HepG2 (cell line): ENCODE data around the gene CGNL1.

ENCODE experiments used
- FOXK1 ChIP-seq: sonication (generic); formaldehyde crosslinking; IDR thresholded peaks from 2 replicates; pipeline ENCODE4 v1.4.0; 2020; ENCODE audit warnings: low read depth, missing genetic modification reagents, borderline replicate concordance
- POLR2A ChIP-seq, 2 experiments: IDR thresholded peaks; 2 replicates each; pipeline ENCODE4 v1.6.1; 2011; ENCODE audit warnings: low read depth in 2 of 2, low read length in 2 of 2, mild to moderate bottlenecking in 1 of 2, moderate library complexity in 1 of 2; ENCODE audit not compliant: insufficient read depth in 1 of 2
- RAD21 ChIP-seq: fragments of 450-650 bp; formaldehyde crosslinking; IDR thresholded peaks from 2 replicates; pipeline ENCODE4 v1.5.0; 2020; ENCODE audit warnings: mild to moderate bottlenecking
- SMAD3 ChIP-seq: sonication (generic); formaldehyde crosslinking; IDR thresholded peaks from 2 replicates; pipeline ENCODE4 v1.4.0; 2020; ENCODE audit warnings: missing genetic modification reagents
- TCF12 ChIP-seq, 2 experiments: fragments of 450-650 bp in 1 of 2; sonication (generic) in 1 of 2; formaldehyde crosslinking in 1 of 2; IDR thresholded peaks; 2 replicates each; pipeline versions ENCODE4 v1.6.1 to v1.8.0; 2017 to 2022; ENCODE audit warnings: antibody characterized with exemption in 1 of 2, mild to moderate bottlenecking in 1 of 2, missing genetic modification reagents in 1 of 2, moderate library complexity in 1 of 2
- YY1 ChIP-seq: IDR thresholded peaks from 2 replicates; pipeline ENCODE4 v1.6.1; 2011; ENCODE audit warnings: low read length, low read depth, moderate library complexity, mild to moderate bottlenecking; ENCODE audit not compliant: insufficient read depth, insufficient replicate concordance
- ZC3H4 ChIP-seq: sonication (generic); formaldehyde crosslinking; IDR thresholded peaks from 2 replicates; pipeline ENCODE4 v1.4.0; 2020; ENCODE audit warnings: missing genetic modification reagents, borderline replicate concordance
- ZNF724P ChIP-seq: sonication (generic); formaldehyde crosslinking; IDR thresholded peaks from 2 replicates; pipeline ENCODE4 v1.8.0; 2022; ENCODE audit warnings: missing genetic modification reagents, borderline replicate concordance
- TF ChIP-seq, protein P1 (sequence below): sonication (generic); formaldehyde crosslinking; IDR thresholded peaks from 2 replicates; pipeline ENCODE4 v1.5.0; 2020; ENCODE audit warnings: mild to moderate bottlenecking, missing genetic modification reagents, moderate library complexity
- TF ChIP-seq, protein P2 (sequence below): sonication (generic); formaldehyde crosslinking; IDR thresholded peaks from 2 replicates; pipeline ENCODE4 v1.8.1; 2023; ENCODE audit warnings: mild to moderate bottlenecking, missing genetic modification reagents
- TF ChIP-seq, protein P3 (sequence below): sonication (generic); formaldehyde crosslinking; IDR thresholded peaks from 2 replicates; pipeline ENCODE4 v1.8.0; 2022; ENCODE audit warnings: mild to moderate bottlenecking, missing genetic modification reagents; ENCODE audit not compliant: insufficient replicate concordance
- TF ChIP-seq, protein P4 (sequence below): conservative IDR thresholded peaks from 2 replicates; pipeline ENCODE4 v1.6.1; 2018; ENCODE audit warnings: missing genetic modification reagents
- TF ChIP-seq, protein P5 (sequence below): IDR thresholded peaks from 2 replicates; pipeline ENCODE4 v1.6.1; 2012; ENCODE audit warnings: low read depth, low read length, improper control_type of control experiment
- TF ChIP-seq, protein P6 (sequence below): IDR thresholded peaks from 2 replicates; pipeline ENCODE4 v1.6.1; 2012; ENCODE audit warnings: inconsistent platforms

DNA sequence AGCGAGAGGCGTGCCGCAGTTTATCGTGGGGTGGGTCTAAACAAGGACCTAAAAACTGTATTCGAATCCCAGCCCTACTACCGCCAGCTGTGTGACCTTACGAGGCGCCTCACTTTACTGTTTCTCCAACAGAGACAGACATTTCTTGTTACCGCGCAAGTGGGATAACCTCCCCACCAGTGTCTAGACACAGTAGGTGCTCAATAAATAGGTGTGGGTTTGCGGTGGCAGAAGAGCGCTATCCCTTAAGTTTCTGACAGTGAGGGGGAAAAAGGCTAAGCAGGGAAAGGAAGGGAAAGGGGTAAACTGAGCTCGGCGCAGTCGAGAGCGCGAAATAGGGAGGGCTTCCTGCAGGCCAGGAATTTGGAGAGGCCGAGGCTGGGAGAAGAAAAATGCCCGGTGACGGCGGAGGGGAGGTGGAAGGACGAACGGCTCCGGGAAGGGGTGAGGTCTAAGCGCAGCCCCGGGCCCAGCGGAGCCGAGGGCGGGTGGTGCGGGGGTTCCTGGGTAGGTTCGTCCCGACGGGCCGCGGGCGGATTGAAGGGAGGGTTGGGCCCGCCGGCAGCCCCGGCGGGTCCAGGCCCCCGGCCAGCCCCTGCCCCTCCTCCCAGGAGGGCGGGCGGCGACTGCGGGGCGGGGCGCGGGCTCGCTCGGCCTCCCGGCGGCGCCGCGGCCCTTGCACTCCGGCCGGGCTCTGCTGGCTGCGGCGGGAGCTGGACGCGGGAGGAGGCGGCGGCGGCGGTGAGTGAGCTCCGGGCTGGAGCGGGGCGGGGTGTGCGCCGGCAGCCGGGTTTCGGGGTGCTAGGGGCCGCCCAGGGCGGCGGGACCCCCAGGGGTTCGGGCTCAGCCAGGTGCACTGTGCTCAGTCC is at the start of gene CGNL1:
- TF ChIP-seq ZC3H4 (CRISPR knock-in tag), result no peak
- TF ChIP-seq SMAD3 (CRISPR knock-in tag), result no peak
- TF ChIP-seq, protein P1, sequence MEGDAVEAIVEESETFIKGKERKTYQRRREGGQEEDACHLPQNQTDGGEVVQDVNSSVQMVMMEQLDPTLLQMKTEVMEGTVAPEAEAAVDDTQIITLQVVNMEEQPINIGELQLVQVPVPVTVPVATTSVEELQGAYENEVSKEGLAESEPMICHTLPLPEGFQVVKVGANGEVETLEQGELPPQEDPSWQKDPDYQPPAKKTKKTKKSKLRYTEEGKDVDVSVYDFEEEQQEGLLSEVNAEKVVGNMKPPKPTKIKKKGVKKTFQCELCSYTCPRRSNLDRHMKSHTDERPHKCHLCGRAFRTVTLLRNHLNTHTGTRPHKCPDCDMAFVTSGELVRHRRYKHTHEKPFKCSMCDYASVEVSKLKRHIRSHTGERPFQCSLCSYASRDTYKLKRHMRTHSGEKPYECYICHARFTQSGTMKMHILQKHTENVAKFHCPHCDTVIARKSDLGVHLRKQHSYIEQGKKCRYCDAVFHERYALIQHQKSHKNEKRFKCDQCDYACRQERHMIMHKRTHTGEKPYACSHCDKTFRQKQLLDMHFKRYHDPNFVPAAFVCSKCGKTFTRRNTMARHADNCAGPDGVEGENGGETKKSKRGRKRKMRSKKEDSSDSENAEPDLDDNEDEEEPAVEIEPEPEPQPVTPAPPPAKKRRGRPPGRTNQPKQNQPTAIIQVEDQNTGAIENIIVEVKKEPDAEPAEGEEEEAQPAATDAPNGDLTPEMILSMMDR (CRISPR knock-in tag), result no peak
- no peak for TF ChIP-seq FOXK1 (CRISPR knock-in tag)
- no peak for TF ChIP-seq TCF12 (IDR thresholded peaks at IDR 0.05)
- TF ChIP-seq TCF12 (CRISPR knock-in tag; IDR thresholded peaks at IDR 0.05), result no peak
- no peak for TF ChIP-seq RAD21
- no peak for TF ChIP-seq YY1
- TF ChIP-seq, protein P2, sequence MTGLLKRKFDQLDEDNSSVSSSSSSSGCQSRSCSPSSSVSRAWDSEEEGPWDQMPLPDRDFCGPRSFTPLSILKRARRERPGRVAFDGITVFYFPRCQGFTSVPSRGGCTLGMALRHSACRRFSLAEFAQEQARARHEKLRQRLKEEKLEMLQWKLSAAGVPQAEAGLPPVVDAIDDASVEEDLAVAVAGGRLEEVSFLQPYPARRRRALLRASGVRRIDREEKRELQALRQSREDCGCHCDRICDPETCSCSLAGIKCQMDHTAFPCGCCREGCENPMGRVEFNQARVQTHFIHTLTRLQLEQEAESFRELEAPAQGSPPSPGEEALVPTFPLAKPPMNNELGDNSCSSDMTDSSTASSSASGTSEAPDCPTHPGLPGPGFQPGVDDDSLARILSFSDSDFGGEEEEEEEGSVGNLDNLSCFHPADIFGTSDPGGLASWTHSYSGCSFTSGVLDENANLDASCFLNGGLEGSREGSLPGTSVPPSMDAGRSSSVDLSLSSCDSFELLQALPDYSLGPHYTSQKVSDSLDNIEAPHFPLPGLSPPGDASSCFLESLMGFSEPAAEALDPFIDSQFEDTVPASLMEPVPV (CRISPR knock-in tag), result no peak
- no peak for TF ChIP-seq ZNF724P (CRISPR knock-in tag)
- TF ChIP-seq, protein P3, sequence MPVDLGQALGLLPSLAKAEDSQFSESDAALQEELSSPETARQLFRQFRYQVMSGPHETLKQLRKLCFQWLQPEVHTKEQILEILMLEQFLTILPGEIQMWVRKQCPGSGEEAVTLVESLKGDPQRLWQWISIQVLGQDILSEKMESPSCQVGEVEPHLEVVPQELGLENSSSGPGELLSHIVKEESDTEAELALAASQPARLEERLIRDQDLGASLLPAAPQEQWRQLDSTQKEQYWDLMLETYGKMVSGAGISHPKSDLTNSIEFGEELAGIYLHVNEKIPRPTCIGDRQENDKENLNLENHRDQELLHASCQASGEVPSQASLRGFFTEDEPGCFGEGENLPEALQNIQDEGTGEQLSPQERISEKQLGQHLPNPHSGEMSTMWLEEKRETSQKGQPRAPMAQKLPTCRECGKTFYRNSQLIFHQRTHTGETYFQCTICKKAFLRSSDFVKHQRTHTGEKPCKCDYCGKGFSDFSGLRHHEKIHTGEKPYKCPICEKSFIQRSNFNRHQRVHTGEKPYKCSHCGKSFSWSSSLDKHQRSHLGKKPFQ (CRISPR knock-in tag), result no peak
- TF ChIP-seq, protein P4, sequence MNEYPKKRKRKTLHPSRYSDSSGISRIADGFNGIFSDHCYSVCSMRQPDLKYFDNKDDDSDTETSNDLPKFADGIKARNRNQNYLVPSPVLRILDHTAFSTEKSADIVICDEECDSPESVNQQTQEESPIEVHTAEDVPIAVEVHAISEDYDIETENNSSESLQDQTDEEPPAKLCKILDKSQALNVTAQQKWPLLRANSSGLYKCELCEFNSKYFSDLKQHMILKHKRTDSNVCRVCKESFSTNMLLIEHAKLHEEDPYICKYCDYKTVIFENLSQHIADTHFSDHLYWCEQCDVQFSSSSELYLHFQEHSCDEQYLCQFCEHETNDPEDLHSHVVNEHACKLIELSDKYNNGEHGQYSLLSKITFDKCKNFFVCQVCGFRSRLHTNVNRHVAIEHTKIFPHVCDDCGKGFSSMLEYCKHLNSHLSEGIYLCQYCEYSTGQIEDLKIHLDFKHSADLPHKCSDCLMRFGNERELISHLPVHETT (CRISPR knock-in tag), result no peak
- peak in 1 of 2 experiments; percentile 50; a peak in 2 of 4 replicates for TF ChIP-seq POLR2A (IDR thresholded peaks at IDR 0.05; ENCODE audit: insufficient read depth in 1 of 2, low read depth in 2 of 2, low read length in 2 of 2)
- TF ChIP-seq, protein P5, sequence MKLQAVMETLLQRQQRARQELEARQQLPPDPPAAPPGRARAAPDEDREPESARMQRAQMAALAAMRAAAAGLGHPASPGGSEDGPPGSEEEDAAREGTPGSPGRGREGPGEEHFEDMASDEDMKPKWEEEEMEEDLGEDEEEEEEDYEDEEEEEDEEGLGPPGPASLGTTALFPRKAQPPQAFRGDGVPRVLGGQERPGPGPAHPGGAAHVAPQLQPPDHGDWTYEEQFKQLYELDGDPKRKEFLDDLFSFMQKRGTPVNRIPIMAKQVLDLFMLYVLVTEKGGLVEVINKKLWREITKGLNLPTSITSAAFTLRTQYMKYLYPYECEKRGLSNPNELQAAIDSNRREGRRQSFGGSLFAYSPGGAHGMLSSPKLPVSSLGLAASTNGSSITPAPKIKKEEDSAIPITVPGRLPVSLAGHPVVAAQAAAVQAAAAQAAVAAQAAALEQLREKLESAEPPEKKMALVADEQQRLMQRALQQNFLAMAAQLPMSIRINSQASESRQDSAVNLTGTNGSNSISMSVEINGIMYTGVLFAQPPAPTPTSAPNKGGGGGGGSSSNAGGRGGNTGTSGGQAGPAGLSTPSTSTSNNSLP, result no peak
- TF ChIP-seq, protein P6, sequence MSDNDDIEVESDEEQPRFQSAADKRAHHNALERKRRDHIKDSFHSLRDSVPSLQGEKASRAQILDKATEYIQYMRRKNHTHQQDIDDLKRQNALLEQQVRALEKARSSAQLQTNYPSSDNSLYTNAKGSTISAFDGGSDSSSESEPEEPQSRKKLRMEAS, result no peak; the same call in 1 of the 2 replicates
